Measurements from ENCODE around the gene KCNK3. TPM values are rescaled to one million over a fixed set of nuclear protein-coding genes. Genes with fewer than 3 reads are reported as not detected.

KCNK3 gene
- total RNA-seq, 1 donor from 2014 or later, result 25.4 TPM

- ATAC-seq (no peak), DNase-seq (no peak)
- H3K4me1 ChIP-seq, result peaks cover 48% of the 10 kb centered on the region
- peak overlapping the region; percentile 95 for H3K4me3 ChIP-seq
- H3K27ac ChIP-seq, result no peak overlapping the region
- no peaks in the 10 kb centered on the region for H3K9me3 ChIP-seq
- intact Hi-C loops (cut with DNase I), result no loop called here
- TF ChIP-seq, protein P1, sequence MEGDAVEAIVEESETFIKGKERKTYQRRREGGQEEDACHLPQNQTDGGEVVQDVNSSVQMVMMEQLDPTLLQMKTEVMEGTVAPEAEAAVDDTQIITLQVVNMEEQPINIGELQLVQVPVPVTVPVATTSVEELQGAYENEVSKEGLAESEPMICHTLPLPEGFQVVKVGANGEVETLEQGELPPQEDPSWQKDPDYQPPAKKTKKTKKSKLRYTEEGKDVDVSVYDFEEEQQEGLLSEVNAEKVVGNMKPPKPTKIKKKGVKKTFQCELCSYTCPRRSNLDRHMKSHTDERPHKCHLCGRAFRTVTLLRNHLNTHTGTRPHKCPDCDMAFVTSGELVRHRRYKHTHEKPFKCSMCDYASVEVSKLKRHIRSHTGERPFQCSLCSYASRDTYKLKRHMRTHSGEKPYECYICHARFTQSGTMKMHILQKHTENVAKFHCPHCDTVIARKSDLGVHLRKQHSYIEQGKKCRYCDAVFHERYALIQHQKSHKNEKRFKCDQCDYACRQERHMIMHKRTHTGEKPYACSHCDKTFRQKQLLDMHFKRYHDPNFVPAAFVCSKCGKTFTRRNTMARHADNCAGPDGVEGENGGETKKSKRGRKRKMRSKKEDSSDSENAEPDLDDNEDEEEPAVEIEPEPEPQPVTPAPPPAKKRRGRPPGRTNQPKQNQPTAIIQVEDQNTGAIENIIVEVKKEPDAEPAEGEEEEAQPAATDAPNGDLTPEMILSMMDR (IDR thresholded peaks at IDR 0.05), result no peak
- no peaks in the 10 kb centered on the region for H3K27me3 ChIP-seq
- H3K36me3 ChIP-seq, result no peaks in the 10 kb centered on the region
Measured at GRCh38 chr2:26765475-26766200, 73.1 kb downstream of the KCNK3 start.

- ATAC-seq (no peak), DNase-seq (no peak)
- peaks cover 63% of the 10 kb centered on the region for H3K4me1 ChIP-seq
- intact Hi-C loops (cut with DNase I), result no loop called here
- TF ChIP-seq, protein P1 (IDR thresholded peaks at IDR 0.05), result no peak
- no peaks in the 10 kb centered on the region for H3K27me3 ChIP-seq
- no peak overlapping the region for H3K4me3 ChIP-seq
- no peaks in the 10 kb centered on the region for H3K9me3 ChIP-seq
- peak overlapping the region; percentile 11 for H3K27ac ChIP-seq
- H3K36me3 ChIP-seq, result no peaks in the 10 kb centered on the region
Measured at GRCh38 chr2:26767129-26767528, 74.6 kb downstream of the KCNK3 start.

GRCh38 chr2:26767894-26768487 lies 75.5 kb downstream of the KCNK3 start:
- ATAC-seq (no peak), DNase-seq (no peak)
- no peaks in the 10 kb centered on the region for H3K36me3 ChIP-seq
- H3K4me1 ChIP-seq, result peaks cover 71% of the 10 kb centered on the region
- H3K27me3 ChIP-seq, result no peaks in the 10 kb centered on the region
- TF ChIP-seq, protein P1 (IDR thresholded peaks at IDR 0.05), result no peak
- intact Hi-C loops (cut with DNase I), result no loop called here
- no peak overlapping the region for H3K27ac ChIP-seq
- H3K4me3 ChIP-seq, result no peak overlapping the region
- H3K9me3 ChIP-seq, result no peaks in the 10 kb centered on the region

- TF ChIP-seq, protein P1 (IDR thresholded peaks at IDR 0.05), result no peak
- intact Hi-C loops (cut with DNase I), result no loop called here
- Histone ChIP-seq H3K36me3 (no peaks in the 10 kb centered on the region), H3K27me3 (no peaks in the 10 kb centered on the region), H3K4me1 (peaks cover 71% of the 10 kb centered on the region), H3K4me3 (no peak overlapping the region), H3K9me3 (no peaks in the 10 kb centered on the region), H3K27ac (peak overlapping the region; percentile 51)
- no peak for DNase-seq
- ATAC-seq, result no peak
Measured at GRCh38 chr2:26768759-26769088, 76.2 kb downstream of the KCNK3 start.

DNA sequence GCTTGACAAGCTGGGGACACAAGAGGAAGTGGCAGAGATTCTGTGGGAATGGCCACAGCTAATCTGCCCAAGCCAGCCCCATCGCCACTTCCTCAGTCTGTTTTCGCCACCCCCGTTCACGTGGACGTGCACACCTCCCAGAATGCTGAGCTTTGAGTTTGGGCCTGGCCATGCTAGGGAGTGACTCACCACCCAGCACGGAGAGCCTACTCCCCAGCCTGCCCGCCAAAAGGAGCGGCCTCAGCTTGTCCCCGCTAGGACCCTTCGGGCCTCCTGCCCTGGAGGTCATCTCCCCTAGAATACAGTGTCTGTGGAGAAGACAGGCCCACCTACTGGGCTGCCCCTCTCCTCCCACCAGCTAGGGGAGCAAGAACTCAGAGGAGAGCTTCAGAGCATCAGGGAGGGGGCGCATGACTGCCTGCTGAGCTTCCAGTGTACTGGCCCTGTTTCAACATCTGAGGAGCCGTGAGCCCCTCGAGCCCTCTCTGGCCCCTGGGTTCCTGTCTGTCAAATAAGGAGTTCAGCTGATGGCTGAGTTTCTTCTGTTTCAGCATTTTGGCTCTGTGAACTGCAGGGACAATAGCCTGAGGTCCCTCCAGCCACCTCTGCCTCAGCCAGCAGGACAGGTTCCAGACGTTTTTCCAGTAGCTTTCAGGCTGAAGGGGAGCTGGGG lies 76.7 kb downstream of the KCNK3 start:
- H3K27ac ChIP-seq, result peak overlapping the region; percentile 51
- peak; percentile 77 for ATAC-seq
- H3K4me1 ChIP-seq, result peaks cover 70% of the 10 kb centered on the region
- H3K27me3 ChIP-seq, result no peaks in the 10 kb centered on the region
- TF ChIP-seq, protein P1 (IDR thresholded peaks at IDR 0.05), result no peak
- DNase-seq, result peak; percentile 86
- H3K9me3 ChIP-seq, result no peaks in the 10 kb centered on the region
- intact Hi-C loops (cut with DNase I), result no loop called here
- H3K4me3 ChIP-seq, result no peak overlapping the region
- peaks cover 5% of the 10 kb centered on the region for H3K36me3 ChIP-seq
